T-helper 2 cell treated with Interferon-gamma antibody and Interleukin-4, amounts not matched to agents 5 μg/mL and 100 μg/mL, for 36 hours (primary cell): ENCODE measurements around the gene FPR2.
"Not testable (repeated sequence)": the region's sequence is repeated elsewhere in the genome, so short reads cannot be mapped to it uniquely, and the experiment has no call there.

Experiments used
- DNase-seq: peaks from one replicate; pipeline ENCODE4 v3.0.0; 2021; ENCODE audit warnings: low spot score
- H3K27ac Mint-ChIP-seq: one replicate; pipeline ENCODE4 v1.8.0; 2021; ENCODE audit warnings: mild to moderate bottlenecking, mixed read lengths
- H3K27me3 Mint-ChIP-seq: one replicate; pipeline ENCODE4 v1.8.0; 2021; ENCODE audit warnings: low read depth, mixed read lengths
- H3K36me3 Mint-ChIP-seq: one replicate; pipeline ENCODE4 v1.8.0; 2021; ENCODE audit warnings: low read depth, mixed read lengths
- H3K4me1 Mint-ChIP-seq: one replicate; pipeline ENCODE4 v1.8.0; 2021; ENCODE audit warnings: low read depth, mixed read lengths
- H3K4me3 Mint-ChIP-seq: one replicate; pipeline ENCODE4 v1.8.0; 2022; ENCODE audit warnings: mild to moderate bottlenecking, moderate library complexity, mixed read lengths
- H3K9me3 Mint-ChIP-seq: one replicate; pipeline ENCODE4 v1.8.0; 2021; ENCODE audit warnings: mixed read lengths

The FPR2 gene

GRCh38 chr19:51799034-51799773, 38.2 kb downstream of the FPR2 start:
- H3K9me3 Mint-ChIP-seq: peaks cover 38% of the 10 kb centered on the region
- no peaks in the 10 kb centered on the region for H3K36me3 Mint-ChIP-seq
- no peak overlapping the region for H3K4me3 Mint-ChIP-seq
- H3K27me3 Mint-ChIP-seq: no peaks in the 10 kb centered on the region
- H3K27ac Mint-ChIP-seq: no peak overlapping the region
- H3K4me1 Mint-ChIP-seq: no peaks in the 10 kb centered on the region
- no peak for DNase-seq

DNA sequence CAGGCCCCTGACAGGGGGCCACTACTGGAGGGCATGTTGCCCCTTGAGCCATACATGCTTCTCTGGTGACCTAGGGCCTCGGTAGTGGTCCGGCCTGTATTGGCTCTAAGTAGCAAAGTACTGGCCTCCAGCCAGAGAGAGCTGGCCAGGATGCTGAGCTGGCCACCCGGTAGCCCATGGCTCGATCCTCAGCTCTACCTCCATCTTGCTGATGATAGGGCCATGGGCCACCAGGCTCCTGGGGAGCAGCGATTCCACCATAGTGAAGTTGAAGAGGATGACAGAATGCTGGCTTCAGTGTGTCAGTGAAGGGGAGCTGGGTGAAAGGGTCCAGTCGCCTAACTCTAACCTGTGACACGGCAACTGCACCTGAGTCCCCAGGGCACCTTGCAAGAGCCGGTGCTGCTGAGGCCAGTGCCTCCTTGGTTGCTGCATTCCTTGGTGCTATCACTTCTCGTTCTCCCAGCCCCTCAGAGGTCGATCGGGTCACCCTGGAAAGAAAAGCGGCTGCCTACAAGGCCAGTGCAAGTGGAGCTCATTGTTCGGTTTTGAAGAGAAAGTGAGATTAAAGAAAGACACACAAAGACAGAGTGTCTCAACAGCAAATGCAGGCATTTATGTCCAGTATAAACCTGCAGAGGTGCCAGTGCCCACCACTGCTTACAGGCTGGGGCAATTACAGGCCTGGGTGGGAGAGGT, 38.9 kb downstream of the FPR2 start:
- Mint-ChIP-seq H3K4me3 (no peak overlapping the region), H3K27ac (no peak overlapping the region), H3K4me1 (no peaks in the 10 kb centered on the region), H3K9me3 (peaks cover 44% of the 10 kb centered on the region), H3K27me3 (no peaks in the 10 kb centered on the region), H3K36me3 (no peaks in the 10 kb centered on the region)
- no peak for DNase-seq

- Mint-ChIP-seq H3K27me3 (no peaks in the 10 kb centered on the region), H3K36me3 (no peaks in the 10 kb centered on the region), H3K9me3 (peaks cover 46% of the 10 kb centered on the region), H3K4me1 (no peaks in the 10 kb centered on the region), H3K27ac (no peak overlapping the region), H3K4me3 (no peak overlapping the region)
- no peak for DNase-seq
These were observed 39.7 kb downstream of the FPR2 start for GRCh38 chr19:51800473-51801244.

DNA sequence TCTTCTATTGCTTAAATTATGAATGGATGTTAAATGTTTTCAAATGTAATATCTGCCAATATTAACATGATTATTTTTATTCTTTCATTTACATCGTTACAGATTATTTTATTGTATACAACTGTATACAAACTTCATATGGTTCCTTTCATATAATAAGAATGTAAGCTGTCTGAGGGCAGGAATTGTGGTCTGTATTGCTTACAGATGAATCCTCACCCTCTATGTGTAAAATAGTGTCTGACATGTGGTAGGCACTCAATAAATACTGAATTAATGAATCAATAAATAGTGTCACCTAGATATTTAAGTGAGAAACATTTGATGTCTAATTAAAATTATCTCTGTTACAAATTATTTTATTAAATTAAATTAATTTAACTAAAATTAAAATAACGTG, 41.8 kb downstream of the FPR2 start:
- H3K4me1 Mint-ChIP-seq: no peaks in the 10 kb centered on the region
- no peaks in the 10 kb centered on the region for H3K36me3 Mint-ChIP-seq
- H3K27me3 Mint-ChIP-seq: no peaks in the 10 kb centered on the region
- H3K9me3 Mint-ChIP-seq: peaks cover 47% of the 10 kb centered on the region
- DNase-seq: no peak
- H3K4me3 Mint-ChIP-seq: no peak overlapping the region
- no peak overlapping the region for H3K27ac Mint-ChIP-seq

GRCh38 chr19:51803519-51803918, 42.5 kb downstream of the FPR2 start:
- no peaks in the 10 kb centered on the region for H3K4me1 Mint-ChIP-seq
- H3K9me3 Mint-ChIP-seq: peaks cover 49% of the 10 kb centered on the region
- no peaks in the 10 kb centered on the region for H3K27me3 Mint-ChIP-seq
- DNase-seq: no peak
- H3K36me3 Mint-ChIP-seq: no peaks in the 10 kb centered on the region
- no peak overlapping the region for H3K27ac Mint-ChIP-seq
- no peak overlapping the region for H3K4me3 Mint-ChIP-seq

- peaks cover 48% of the 10 kb centered on the region for H3K9me3 Mint-ChIP-seq
- H3K36me3 Mint-ChIP-seq: no peaks in the 10 kb centered on the region
- H3K27ac Mint-ChIP-seq: no peak overlapping the region
- H3K27me3 Mint-ChIP-seq: no peaks in the 10 kb centered on the region
- DNase-seq: no peak
- no peak overlapping the region for H3K4me3 Mint-ChIP-seq
- no peaks in the 10 kb centered on the region for H3K4me1 Mint-ChIP-seq
These were observed 43.0 kb downstream of the FPR2 start for GRCh38 chr19:51803967-51804366.

DNA sequence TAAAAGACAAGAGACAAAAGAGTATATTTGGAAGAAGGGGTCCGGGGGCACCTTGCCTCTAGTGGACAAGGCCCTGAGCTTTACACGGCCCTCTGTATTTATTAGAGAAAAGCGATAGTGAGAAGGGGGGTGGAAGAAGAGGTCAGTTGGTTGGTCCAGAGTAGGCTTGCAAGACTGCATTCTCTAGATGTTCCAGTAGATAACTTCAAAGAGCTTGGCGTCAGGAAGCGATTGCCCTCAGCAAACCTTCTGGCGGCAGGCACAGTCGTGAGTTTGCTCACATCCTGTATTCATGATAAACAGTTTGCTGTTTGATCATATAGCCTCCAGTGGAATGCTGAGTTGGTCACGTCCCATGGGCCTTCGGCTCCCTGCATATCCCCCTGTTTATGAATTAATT, 43.8 kb downstream of the FPR2 start:
- H3K4me1 Mint-ChIP-seq, H3K36me3 Mint-ChIP-seq, H3K27me3 Mint-ChIP-seq, H3K27ac Mint-ChIP-seq, DNase-seq, H3K4me3 Mint-ChIP-seq: not testable (repeated sequence)
- peaks cover 46% of the 10 kb centered on the region for H3K9me3 Mint-ChIP-seq

GRCh38 chr19:51805396-51805795, 44.4 kb downstream of the FPR2 start:
- H3K4me3 Mint-ChIP-seq, H3K4me1 Mint-ChIP-seq, H3K36me3 Mint-ChIP-seq, H3K27ac Mint-ChIP-seq, DNase-seq, H3K27me3 Mint-ChIP-seq: not testable (repeated sequence)
- H3K9me3 Mint-ChIP-seq: peaks cover 43% of the 10 kb centered on the region

GRCh38 chr19:51806571-51806970, 45.6 kb downstream of the FPR2 start:
- not testable (repeated sequence) for DNase-seq, H3K36me3 Mint-ChIP-seq, H3K27me3 Mint-ChIP-seq, H3K27ac Mint-ChIP-seq, H3K4me3 Mint-ChIP-seq, H3K4me1 Mint-ChIP-seq
- peaks cover 50% of the 10 kb centered on the region for H3K9me3 Mint-ChIP-seq

GRCh38 chr19:51807111-51807701, 46.2 kb downstream of the FPR2 start:
- peaks cover 52% of the 10 kb centered on the region for H3K9me3 Mint-ChIP-seq

DNA sequence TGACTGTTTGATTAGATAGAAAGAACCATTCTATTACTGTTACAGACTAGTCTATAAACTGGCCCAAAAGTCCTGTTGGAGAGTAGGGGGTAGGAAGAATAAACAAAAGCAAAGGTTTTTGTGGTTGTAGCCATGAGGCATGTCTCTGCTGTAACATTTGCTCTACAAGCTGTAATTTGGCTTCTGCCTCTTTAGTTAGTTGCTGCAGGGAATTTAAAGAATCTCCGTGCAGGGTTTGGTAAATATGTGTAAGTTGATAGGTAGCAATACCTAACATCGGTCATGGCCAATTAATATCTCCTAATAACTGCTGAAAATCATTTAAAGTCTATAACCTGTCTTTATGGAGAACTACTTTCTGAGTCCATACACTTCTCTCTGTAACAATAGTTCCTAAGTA, 46.9 kb downstream of the FPR2 start:
- Mint-ChIP-seq H3K36me3 (no peaks in the 10 kb centered on the region), H3K9me3 (peaks cover 57% of the 10 kb centered on the region), H3K4me1 (no peaks in the 10 kb centered on the region), H3K27ac (no peak overlapping the region), H3K27me3 (no peaks in the 10 kb centered on the region), H3K4me3 (no peak overlapping the region)
- DNase-seq: no peak

More at GRCh38 chr19:51807111-51807701, 46.2 kb downstream of the FPR2 start:
- Mint-ChIP-seq H3K27ac (no peak overlapping the region), H3K36me3 (no peaks in the 10 kb centered on the region), H3K4me3 (no peak overlapping the region), H3K27me3 (no peaks in the 10 kb centered on the region), H3K4me1 (no peaks in the 10 kb centered on the region)
- no peak for DNase-seq

DNA sequence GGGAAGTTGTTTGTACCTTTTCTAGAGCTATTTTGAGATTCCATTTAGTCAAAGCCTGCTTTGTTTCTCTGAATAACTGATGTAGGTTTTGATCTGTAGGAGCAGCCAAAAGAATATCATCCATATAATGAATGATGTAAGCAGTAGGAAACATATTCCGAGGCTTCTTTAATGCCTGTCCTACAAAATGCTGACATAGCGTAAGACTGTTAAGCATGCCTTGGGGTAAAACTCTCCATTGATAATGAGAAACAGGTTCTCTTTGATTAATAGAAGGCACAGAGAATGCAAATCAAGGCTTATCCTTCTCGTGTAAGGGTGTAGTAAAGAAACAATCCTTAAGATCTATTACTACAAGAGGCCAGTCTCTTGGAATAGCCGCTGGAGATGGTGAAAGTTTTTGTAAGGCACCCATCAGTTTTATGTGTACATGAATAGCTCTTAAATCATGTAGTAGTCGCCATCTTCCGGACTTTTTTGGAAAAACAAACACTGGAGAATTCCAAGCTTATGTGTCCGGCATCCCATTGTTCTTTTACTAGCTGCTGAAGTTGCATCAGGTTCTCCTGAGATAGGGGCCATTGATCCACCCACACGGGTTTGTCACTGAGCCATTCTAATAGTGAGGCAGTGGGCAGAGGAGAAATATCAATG, 47.5 kb downstream of the FPR2 start:
- no peak for DNase-seq
- Mint-ChIP-seq H3K9me3 (peaks cover 53% of the 10 kb centered on the region), H3K4me1 (no peaks in the 10 kb centered on the region), H3K27me3 (no peaks in the 10 kb centered on the region), H3K4me3 (no peak overlapping the region), H3K27ac (no peak overlapping the region), H3K36me3 (no peaks in the 10 kb centered on the region)

- H3K27ac Mint-ChIP-seq: no peak overlapping the region
- no peaks in the 10 kb centered on the region for H3K27me3 Mint-ChIP-seq
- no peak for DNase-seq
- H3K4me1 Mint-ChIP-seq: no peaks in the 10 kb centered on the region
- H3K36me3 Mint-ChIP-seq: no peaks in the 10 kb centered on the region
- H3K9me3 Mint-ChIP-seq: peaks cover 57% of the 10 kb centered on the region
- no peak overlapping the region for H3K4me3 Mint-ChIP-seq
These were observed 48.8 kb downstream of the FPR2 start for GRCh38 chr19:51809787-51810186.
